ENCODE data around the gene IMPA2.

IMPA2 gene

GRCh38 chr18:12006488-12006840 lies 25.2 kb downstream of the IMPA2 start:
- H3K27me3 ChIP-seq (ENCODE audit: control insufficient read depth in 3 of 3, insufficient read depth in 3 of 3, low read depth in 1 of 3, low read length in 3 of 3) = no peaks in the 10 kb centered on the region
- no peak overlapping the region for H2BK12ac ChIP-seq (ENCODE audit: low read length)
- no peak overlapping the region for H2BK15ac ChIP-seq (ENCODE audit: low read length)
- H3K4ac ChIP-seq (ENCODE audit: low read length) = no peak overlapping the region
- peaks cover 33 to 74% of the 10 kb centered on the region in 2 donors for H3K36me3 ChIP-seq (replicated peaks in 1 of 2; ENCODE audit: control insufficient read depth in 2 of 2, insufficient read depth in 2 of 2, low read length in 2 of 2)
- no peak overlapping the region for H4K91ac ChIP-seq (ENCODE audit: low read depth, low read length, poor library complexity)
- no peak overlapping the region for H3K4me3 ChIP-seq (ENCODE audit: low read length in 2 of 2)
- H2BK120ac ChIP-seq (ENCODE audit: low read depth, low read length) = no peak overlapping the region
- H3K23ac ChIP-seq (ENCODE audit: low read depth, low read length, poor library complexity) = no peak overlapping the region
- H2AK5ac ChIP-seq (ENCODE audit: low read depth, low read length) = no peak overlapping the region
- no peaks in the 10 kb centered on the region for H3K9me3 ChIP-seq (replicated peaks in 1 of 2; ENCODE audit: control insufficient read depth in 2 of 2, insufficient read depth in 1 of 2, low read depth in 1 of 2, low read length in 2 of 2)
- DNase-seq (ENCODE audit: low spot score) = no peak
- no peak overlapping the region for H2BK5ac ChIP-seq (ENCODE audit: low read length)
- H4K8ac ChIP-seq (ENCODE audit: low read depth, low read length) = no peak overlapping the region
- no peaks in the 10 kb centered on the region for H3K79me1 ChIP-seq (ENCODE audit: low read depth, low read length)
- no peak overlapping the region for H3K14ac ChIP-seq (ENCODE audit: low read length)
- H3K4me2 ChIP-seq (ENCODE audit: insufficient read depth, low read length, poor library complexity, severe bottlenecking) = no peak overlapping the region
- no CpG with 5 or more reads among the region's 6 CpGs for WGBS, 2 donors (ENCODE audit: extremely low coverage in 2 of 2, insufficient read length in 2 of 2, insufficient replicate concordance in 1 of 2)
- no peak overlapping the region for H3K9ac ChIP-seq (ENCODE audit: low read depth, low read length, poor library complexity)
- no peaks in the 10 kb centered on the region for H3K4me1 ChIP-seq (ENCODE audit: control insufficient read depth in 2 of 2, insufficient read depth in 1 of 2, low read depth in 1 of 2, low read length in 2 of 2)
- no peak overlapping the region for H2AFZ ChIP-seq (ENCODE audit: low read length)
- H3K18ac ChIP-seq (ENCODE audit: low read length) = no peak overlapping the region
- H3K27ac ChIP-seq (replicated peaks; ENCODE audit: low read length) = no peak overlapping the region

- Histone ChIP-seq H3K4me3 (ENCODE audit: low read length in 2 of 2) (no peak overlapping the region), H3K14ac (ENCODE audit: low read length) (no peak overlapping the region), H3K27ac (replicated peaks; ENCODE audit: low read length) (no peak overlapping the region), H2BK120ac (ENCODE audit: low read depth, low read length) (no peak overlapping the region), H3K18ac (ENCODE audit: low read length) (no peak overlapping the region), H3K79me1 (ENCODE audit: low read depth, low read length) (no peaks in the 10 kb centered on the region), H2AFZ (ENCODE audit: low read length) (no peak overlapping the region), H2BK12ac (ENCODE audit: low read length) (no peak overlapping the region), H2BK15ac (ENCODE audit: low read length) (no peak overlapping the region), H3K9ac (ENCODE audit: low read depth, low read length, poor library complexity) (no peak overlapping the region), H2AK5ac (ENCODE audit: low read depth, low read length) (no peak overlapping the region), H3K4ac (ENCODE audit: low read length) (no peak overlapping the region), H3K9me3 (replicated peaks in 1 of 2; ENCODE audit: control insufficient read depth in 2 of 2, insufficient read depth in 1 of 2, low read depth in 1 of 2, low read length in 2 of 2) (no peaks in the 10 kb centered on the region), H4K91ac (ENCODE audit: low read depth, low read length, poor library complexity) (no peak overlapping the region), H3K36me3 (replicated peaks in 1 of 2; ENCODE audit: control insufficient read depth in 2 of 2, insufficient read depth in 2 of 2, low read length in 2 of 2) (peaks cover 30 to 74% of the 10 kb centered on the region in 2 donors), H3K23ac (ENCODE audit: low read depth, low read length, poor library complexity) (no peak overlapping the region), H3K4me1 (ENCODE audit: control insufficient read depth in 2 of 2, insufficient read depth in 1 of 2, low read depth in 1 of 2, low read length in 2 of 2) (no peaks in the 10 kb centered on the region), H3K27me3 (ENCODE audit: control insufficient read depth in 3 of 3, insufficient read depth in 3 of 3, low read depth in 1 of 3, low read length in 3 of 3) (no peaks in the 10 kb centered on the region), H4K8ac (ENCODE audit: low read depth, low read length) (no peak overlapping the region), H2BK5ac (ENCODE audit: low read length) (no peak overlapping the region), H3K4me2 (ENCODE audit: insufficient read depth, low read length, poor library complexity, severe bottlenecking) (no peak overlapping the region)
- WGBS, 2 donors (ENCODE audit: extremely low coverage in 2 of 2, insufficient read length in 2 of 2, insufficient replicate concordance in 1 of 2) = no CpG with 5 or more reads among the region's 12 CpGs
- DNase-seq (ENCODE audit: low spot score) = no peak
Observed at GRCh38 chr18:12007063-12007462, 25.8 kb downstream of the IMPA2 start.

GRCh38 chr18:12008181-12008767 lies 27.0 kb downstream of the IMPA2 start:
- H2BK15ac ChIP-seq (ENCODE audit: low read length) = no peak overlapping the region
- H3K4me2 ChIP-seq (ENCODE audit: insufficient read depth, low read length, poor library complexity, severe bottlenecking) = no peak overlapping the region
- no peak overlapping the region for H3K9ac ChIP-seq (ENCODE audit: low read depth, low read length, poor library complexity)
- H3K27me3 ChIP-seq (ENCODE audit: control insufficient read depth in 3 of 3, insufficient read depth in 3 of 3, low read depth in 1 of 3, low read length in 3 of 3) = no peaks in the 10 kb centered on the region
- peak overlapping the region; percentile 15 for H2AK5ac ChIP-seq (ENCODE audit: low read depth, low read length)
- peaks cover 30 to 77% of the 10 kb centered on the region in 2 donors for H3K36me3 ChIP-seq (replicated peaks in 1 of 2; ENCODE audit: control insufficient read depth in 2 of 2, insufficient read depth in 2 of 2, low read length in 2 of 2)
- no peak for DNase-seq (ENCODE audit: low spot score)
- no peaks in the 10 kb centered on the region for H3K9me3 ChIP-seq (replicated peaks in 1 of 2; ENCODE audit: control insufficient read depth in 2 of 2, insufficient read depth in 1 of 2, low read depth in 1 of 2, low read length in 2 of 2)
- no CpG with 5 or more reads among the region's 13 CpGs for WGBS, 2 donors (ENCODE audit: extremely low coverage in 2 of 2, insufficient read length in 2 of 2, insufficient replicate concordance in 1 of 2)
- no peak overlapping the region for H2BK120ac ChIP-seq (ENCODE audit: low read depth, low read length)
- peaks cover 3 to 5% of the 10 kb centered on the region in 2 donors for H3K4me1 ChIP-seq (ENCODE audit: control insufficient read depth in 2 of 2, insufficient read depth in 1 of 2, low read depth in 1 of 2, low read length in 2 of 2)
- no peak overlapping the region for H3K27ac ChIP-seq (replicated peaks; ENCODE audit: low read length)
- H3K79me1 ChIP-seq (ENCODE audit: low read depth, low read length) = no peaks in the 10 kb centered on the region
- no peak overlapping the region for H3K4ac ChIP-seq (ENCODE audit: low read length)
- H2BK5ac ChIP-seq (ENCODE audit: low read length) = no peak overlapping the region
- no peak overlapping the region for H3K18ac ChIP-seq (ENCODE audit: low read length)
- H2AFZ ChIP-seq (ENCODE audit: low read length) = no peak overlapping the region
- no peak overlapping the region for H3K14ac ChIP-seq (ENCODE audit: low read length)
- peak overlapping the region in 1 of 2 donors; percentile 68 for H3K4me3 ChIP-seq (ENCODE audit: low read length in 2 of 2)
- no peak overlapping the region for H4K8ac ChIP-seq (ENCODE audit: low read depth, low read length)
- no peak overlapping the region for H2BK12ac ChIP-seq (ENCODE audit: low read length)
- H4K91ac ChIP-seq (ENCODE audit: low read depth, low read length, poor library complexity) = no peak overlapping the region
- H3K23ac ChIP-seq (ENCODE audit: low read depth, low read length, poor library complexity) = no peak overlapping the region

GRCh38 chr18:12008842-12009580 lies 27.7 kb downstream of the IMPA2 start:
- H2BK15ac ChIP-seq (ENCODE audit: low read length) = no peak overlapping the region
- H4K8ac ChIP-seq (ENCODE audit: low read depth, low read length) = no peak overlapping the region
- H2BK5ac ChIP-seq (ENCODE audit: low read length) = no peak overlapping the region
- no peak overlapping the region for H3K4me2 ChIP-seq (ENCODE audit: insufficient read depth, low read length, poor library complexity, severe bottlenecking)
- H2AK5ac ChIP-seq (ENCODE audit: low read depth, low read length) = peak overlapping the region; percentile 15
- no peak overlapping the region for H3K4ac ChIP-seq (ENCODE audit: low read length)
- peaks cover 27 to 73% of the 10 kb centered on the region in 2 donors for H3K36me3 ChIP-seq (replicated peaks in 1 of 2; ENCODE audit: control insufficient read depth in 2 of 2, insufficient read depth in 2 of 2, low read length in 2 of 2)
- H3K9me3 ChIP-seq (replicated peaks in 1 of 2; ENCODE audit: control insufficient read depth in 2 of 2, insufficient read depth in 1 of 2, low read depth in 1 of 2, low read length in 2 of 2) = no peaks in the 10 kb centered on the region
- H2BK120ac ChIP-seq (ENCODE audit: low read depth, low read length) = no peak overlapping the region
- no peak overlapping the region for H3K23ac ChIP-seq (ENCODE audit: low read depth, low read length, poor library complexity)
- H2AFZ ChIP-seq (ENCODE audit: low read length) = no peak overlapping the region
- no peaks in the 10 kb centered on the region for H3K27me3 ChIP-seq (ENCODE audit: control insufficient read depth in 3 of 3, insufficient read depth in 3 of 3, low read depth in 1 of 3, low read length in 3 of 3)
- H2BK12ac ChIP-seq (ENCODE audit: low read length) = no peak overlapping the region
- no peaks in the 10 kb centered on the region for H3K79me1 ChIP-seq (ENCODE audit: low read depth, low read length)
- DNase-seq (ENCODE audit: low spot score) = no peak
- no CpG with 5 or more reads among the region's 6 CpGs for WGBS, 2 donors (ENCODE audit: extremely low coverage in 2 of 2, insufficient read length in 2 of 2, insufficient replicate concordance in 1 of 2)
- no peak overlapping the region for H3K14ac ChIP-seq (ENCODE audit: low read length)
- peaks cover 7 to 12% of the 10 kb centered on the region in 2 donors for H3K4me1 ChIP-seq (ENCODE audit: control insufficient read depth in 2 of 2, insufficient read depth in 1 of 2, low read depth in 1 of 2, low read length in 2 of 2)
- no peak overlapping the region for H3K4me3 ChIP-seq (ENCODE audit: low read length in 2 of 2)
- H3K18ac ChIP-seq (ENCODE audit: low read length) = no peak overlapping the region
- no peak overlapping the region for H3K9ac ChIP-seq (ENCODE audit: low read depth, low read length, poor library complexity)
- no peak overlapping the region for H4K91ac ChIP-seq (ENCODE audit: low read depth, low read length, poor library complexity)
- no peak overlapping the region for H3K27ac ChIP-seq (replicated peaks; ENCODE audit: low read length)
